BE2C (cell line): ENCODE measurements around the gene PITPNB.
A peak's percentile ranks its signal among the peaks of the same experiment; 100 is the strongest.

Experiments
- DNase-seq: peaks from one replicate; pipeline ENCODE4 v3.0.0-alpha.2; 2020
- H3K27me3 ChIP-seq: fragments of 250-450 bp; sonication (Bioruptor Pico); 2 replicates; pipeline ENCODE4 v1.5.1; 2020; ENCODE audit warnings: mild to moderate bottlenecking
- H3K36me3 ChIP-seq: fragments of 250-450 bp; sonication (Bioruptor Pico); 2 replicates; pipeline ENCODE4 v1.5.1; 2020; ENCODE audit warnings: mild to moderate bottlenecking
- H3K4me1 ChIP-seq: fragments of 250-450 bp; sonication (Bioruptor Pico); 2 replicates; pipeline ENCODE4 v1.5.1; 2020
- H3K4me3 ChIP-seq: 2 replicates; pipeline ENCODE4 v1.5.1; 2011; ENCODE audit warnings: low read depth, low read length
- H3K9me3 ChIP-seq: fragments of 250-450 bp; sonication (Bioruptor Pico); 2 replicates; pipeline ENCODE4 v1.5.1; 2020
- TF ChIP-seq, protein P1 (sequence below): IDR thresholded peaks from 2 replicates; pipeline ENCODE4 v1.5.1; 2012; ENCODE audit warnings: mild to moderate bottlenecking, low read depth, low read length

Gene PITPNB

DNA sequence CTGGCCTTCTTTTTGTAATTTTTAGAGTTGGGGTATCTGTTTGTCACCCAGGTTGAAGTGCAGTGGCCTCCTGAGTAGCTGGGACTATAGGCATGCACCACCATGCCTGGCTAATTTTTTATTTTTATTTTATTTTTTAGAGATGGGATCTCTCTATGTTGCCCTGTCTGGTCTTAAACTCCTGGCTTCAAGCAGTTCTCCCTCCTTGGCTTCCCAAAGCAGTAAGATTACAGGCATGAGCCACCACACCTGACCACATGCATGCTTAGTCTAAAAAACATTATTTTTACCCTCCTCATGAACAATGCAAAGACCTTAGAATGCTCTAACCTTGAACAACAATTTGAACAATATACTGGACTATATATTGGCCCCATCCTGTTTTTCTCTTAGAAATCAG, 22.1 kb upstream of the PITPNB start:
- no peak overlapping the region for H3K4me3 ChIP-seq
- H3K27me3 ChIP-seq: no peaks in the 10 kb centered on the region
- TF ChIP-seq, protein P1, sequence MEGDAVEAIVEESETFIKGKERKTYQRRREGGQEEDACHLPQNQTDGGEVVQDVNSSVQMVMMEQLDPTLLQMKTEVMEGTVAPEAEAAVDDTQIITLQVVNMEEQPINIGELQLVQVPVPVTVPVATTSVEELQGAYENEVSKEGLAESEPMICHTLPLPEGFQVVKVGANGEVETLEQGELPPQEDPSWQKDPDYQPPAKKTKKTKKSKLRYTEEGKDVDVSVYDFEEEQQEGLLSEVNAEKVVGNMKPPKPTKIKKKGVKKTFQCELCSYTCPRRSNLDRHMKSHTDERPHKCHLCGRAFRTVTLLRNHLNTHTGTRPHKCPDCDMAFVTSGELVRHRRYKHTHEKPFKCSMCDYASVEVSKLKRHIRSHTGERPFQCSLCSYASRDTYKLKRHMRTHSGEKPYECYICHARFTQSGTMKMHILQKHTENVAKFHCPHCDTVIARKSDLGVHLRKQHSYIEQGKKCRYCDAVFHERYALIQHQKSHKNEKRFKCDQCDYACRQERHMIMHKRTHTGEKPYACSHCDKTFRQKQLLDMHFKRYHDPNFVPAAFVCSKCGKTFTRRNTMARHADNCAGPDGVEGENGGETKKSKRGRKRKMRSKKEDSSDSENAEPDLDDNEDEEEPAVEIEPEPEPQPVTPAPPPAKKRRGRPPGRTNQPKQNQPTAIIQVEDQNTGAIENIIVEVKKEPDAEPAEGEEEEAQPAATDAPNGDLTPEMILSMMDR: no peak
- no peaks in the 10 kb centered on the region for H3K9me3 ChIP-seq
- no peaks in the 10 kb centered on the region; the same call in 1 of the 2 replicates for H3K4me1 ChIP-seq
- no peaks in the 10 kb centered on the region for H3K36me3 ChIP-seq
- no peak for DNase-seq

DNA sequence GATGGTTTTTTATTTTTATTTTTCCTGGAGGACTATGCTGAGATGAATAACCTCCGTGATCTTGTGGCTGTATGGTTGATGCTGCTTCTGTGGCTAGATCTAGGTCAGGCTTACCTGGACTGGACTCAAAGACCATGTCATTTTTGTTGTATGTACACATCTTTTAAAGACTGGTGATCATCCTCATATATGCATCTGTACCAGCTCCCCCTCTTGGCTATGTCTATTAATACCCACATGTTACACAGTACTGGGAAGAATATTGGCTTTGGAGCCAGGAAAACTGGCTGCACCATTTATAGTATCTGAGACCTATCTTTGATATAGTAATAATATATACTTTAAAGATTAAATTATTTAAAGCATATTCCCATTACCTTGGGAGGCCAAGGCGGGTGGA, 18.4 kb upstream of the PITPNB start:
- no peak for DNase-seq
- H3K9me3 ChIP-seq: no peaks in the 10 kb centered on the region
- H3K36me3 ChIP-seq: no peaks in the 10 kb centered on the region
- H3K4me1 ChIP-seq: peaks cover 13% of the 10 kb centered on the region
- H3K27me3 ChIP-seq: no peaks in the 10 kb centered on the region
- no peak overlapping the region for H3K4me3 ChIP-seq
- TF ChIP-seq, protein P1: peak; percentile 52

DNA sequence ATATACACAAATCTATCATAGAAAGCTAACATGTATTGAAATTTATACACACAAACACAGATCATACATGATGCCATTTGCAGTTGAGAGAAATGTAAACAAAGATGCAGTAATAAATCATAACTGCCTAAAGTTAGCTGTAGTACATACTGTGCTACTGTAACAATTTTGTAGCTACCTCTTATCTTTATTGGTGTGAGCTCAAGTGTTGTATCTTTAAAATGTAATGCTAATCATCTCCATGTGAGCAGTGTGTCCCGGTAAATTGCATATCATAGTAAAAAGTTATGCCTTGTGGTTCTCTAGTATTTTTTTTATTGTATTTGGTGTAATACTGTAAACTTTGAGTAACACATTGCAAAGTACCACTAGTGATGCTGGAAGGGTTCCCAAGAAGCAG, 16.8 kb upstream of the PITPNB start:
- DNase-seq: no peak
- no peak overlapping the region for H3K4me3 ChIP-seq
- peaks cover 13% of the 10 kb centered on the region for H3K4me1 ChIP-seq
- H3K27me3 ChIP-seq: no peaks in the 10 kb centered on the region
- no peaks in the 10 kb centered on the region for H3K9me3 ChIP-seq
- TF ChIP-seq, protein P1: no peak
- H3K36me3 ChIP-seq: no peaks in the 10 kb centered on the region

DNA sequence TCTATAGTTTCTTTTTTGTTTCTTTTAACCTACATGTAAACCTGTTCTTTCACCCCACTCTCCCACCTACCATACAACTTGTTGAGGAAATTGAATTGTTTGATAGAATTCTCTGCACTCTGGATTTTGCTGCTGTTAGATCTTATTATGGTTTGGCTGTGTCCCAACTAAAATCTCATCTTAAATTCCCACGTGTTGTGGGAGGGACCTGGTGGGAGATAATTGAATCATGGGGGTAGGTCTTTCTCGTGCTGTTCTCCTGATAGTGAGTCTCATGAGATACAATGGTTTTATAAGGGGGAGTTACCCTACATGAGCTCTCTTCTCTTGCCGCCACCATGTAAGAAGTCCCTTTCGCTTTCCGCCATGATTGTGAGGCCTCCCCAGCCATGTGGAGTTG, 15.0 kb upstream of the PITPNB start:
- TF ChIP-seq, protein P1: no peak
- DNase-seq: peak; percentile 9
- Histone ChIP-seq H3K4me3 (no peak overlapping the region), H3K9me3 (no peaks in the 10 kb centered on the region), H3K4me1 (peaks cover 13% of the 10 kb centered on the region), H3K27me3 (no peaks in the 10 kb centered on the region), H3K36me3 (no peaks in the 10 kb centered on the region)

DNA sequence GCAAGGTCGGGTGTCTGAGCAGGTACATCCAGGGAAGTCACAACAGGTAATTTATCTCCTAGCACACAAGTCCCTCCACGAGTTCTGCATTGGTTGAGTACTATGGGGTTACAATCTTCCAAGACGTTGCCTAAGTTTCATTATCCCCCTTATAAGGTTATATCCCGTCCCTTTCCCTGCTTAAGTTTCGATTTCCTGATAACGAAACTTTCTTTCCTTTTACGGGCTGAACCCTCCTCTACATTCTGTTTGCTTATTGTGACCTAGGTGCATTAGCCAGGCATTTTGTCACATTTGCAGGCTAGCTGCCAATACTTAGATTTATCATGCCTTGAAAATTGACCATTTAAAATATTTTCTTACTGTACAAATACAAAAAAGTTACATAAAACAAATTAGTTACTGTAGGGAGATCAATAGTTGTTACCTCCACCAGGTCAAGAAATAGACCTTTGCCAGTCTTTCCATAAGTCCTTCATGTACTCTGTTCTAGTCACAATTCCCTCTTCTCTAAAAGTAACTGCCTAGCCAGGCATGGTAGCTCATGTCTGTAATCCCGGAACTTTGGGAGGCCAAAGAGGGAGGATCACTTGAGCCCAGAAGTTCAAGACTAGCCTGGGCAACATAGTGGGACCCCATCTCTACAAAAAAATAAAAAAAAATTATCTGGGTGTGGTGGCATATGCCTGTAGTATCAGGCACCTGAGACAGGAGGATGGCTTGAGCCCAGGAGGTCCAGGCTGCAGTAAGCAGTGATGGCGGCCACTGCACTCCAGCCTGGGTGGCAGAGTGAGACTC, 14.3 kb upstream of the PITPNB start:
- DNase-seq: no peak
- Histone ChIP-seq H3K4me1 (peaks cover 13% of the 10 kb centered on the region), H3K27me3 (no peaks in the 10 kb centered on the region), H3K9me3 (no peaks in the 10 kb centered on the region), H3K4me3 (no peak overlapping the region), H3K36me3 (no peaks in the 10 kb centered on the region)
- TF ChIP-seq, protein P1: no peak

DNA sequence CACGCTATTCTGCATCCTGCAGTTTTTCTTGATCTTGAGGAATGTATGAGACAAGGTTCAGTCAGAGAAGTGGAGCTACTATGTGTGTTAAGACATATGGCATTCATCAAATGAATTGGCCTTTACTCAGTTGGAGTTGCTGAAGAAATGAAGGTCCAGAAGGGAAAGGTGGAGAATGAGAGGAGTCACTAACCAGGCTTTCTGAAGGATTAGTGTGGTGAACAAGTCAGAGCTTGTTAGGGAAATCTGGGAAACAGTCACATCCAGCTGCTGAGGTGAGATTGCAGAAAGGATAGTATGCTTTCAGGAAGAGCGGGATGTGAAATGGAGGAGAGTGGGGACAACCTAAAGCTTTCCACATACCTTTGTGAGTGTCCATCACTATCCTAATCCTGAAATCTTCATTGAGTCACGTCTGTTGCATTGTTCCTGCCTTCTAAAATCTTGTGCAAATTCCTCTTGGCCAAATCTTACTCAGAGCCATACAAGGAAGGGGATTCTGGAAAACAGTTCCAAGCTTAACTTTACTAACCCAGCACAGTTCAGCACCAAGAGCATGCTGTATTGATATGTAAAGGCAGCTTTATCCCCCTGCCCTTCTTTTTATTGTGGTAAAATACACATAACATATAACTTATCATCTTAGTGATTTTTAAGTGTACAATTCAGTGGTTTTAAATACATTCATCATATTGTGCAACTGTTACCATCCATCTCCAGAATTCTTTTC, 11.4 kb upstream of the PITPNB start:
- Histone ChIP-seq H3K4me3 (no peak overlapping the region), H3K4me1 (peaks cover 13% of the 10 kb centered on the region), H3K27me3 (no peaks in the 10 kb centered on the region), H3K36me3 (no peaks in the 10 kb centered on the region), H3K9me3 (no peaks in the 10 kb centered on the region)
- DNase-seq: no peak
- TF ChIP-seq, protein P1: no peak
